GM15510 (cell line): Measurements from ENCODE around the gene ANXA5.

Experiments used
- POLR2A ChIP-seq: IDR thresholded peaks from 3 replicates; pipeline ENCODE4 v1.6.1; 2011; ENCODE audit warnings: borderline replicate concordance; ENCODE audit not compliant: insufficient read length; ENCODE audit errors: extremely low read depth

ANXA5 gene

GRCh38 chr4:121721700-121722099 is 24.9 kb upstream of the ANXA5 start:
- TF ChIP-seq POLR2A: no peak

GRCh38 chr4:121720109-121720508 is 23.3 kb upstream of the ANXA5 start:
- TF ChIP-seq POLR2A: no peak

- no peak for TF ChIP-seq POLR2A
Observed at GRCh38 chr4:121717680-121718237, 21.0 kb upstream of the ANXA5 start.

- TF ChIP-seq POLR2A: no peak
Observed at GRCh38 chr4:121714548-121714947, 17.8 kb upstream of the ANXA5 start.

GRCh38 chr4:121712783-121713182 is 16.0 kb upstream of the ANXA5 start:
- no peak for TF ChIP-seq POLR2A

GRCh38 chr4:121712001-121712651 is 15.3 kb upstream of the ANXA5 start:
- TF ChIP-seq POLR2A: no peak

- TF ChIP-seq POLR2A: no peak
Observed at GRCh38 chr4:121711263-121712000, 14.7 kb upstream of the ANXA5 start.

DNA sequence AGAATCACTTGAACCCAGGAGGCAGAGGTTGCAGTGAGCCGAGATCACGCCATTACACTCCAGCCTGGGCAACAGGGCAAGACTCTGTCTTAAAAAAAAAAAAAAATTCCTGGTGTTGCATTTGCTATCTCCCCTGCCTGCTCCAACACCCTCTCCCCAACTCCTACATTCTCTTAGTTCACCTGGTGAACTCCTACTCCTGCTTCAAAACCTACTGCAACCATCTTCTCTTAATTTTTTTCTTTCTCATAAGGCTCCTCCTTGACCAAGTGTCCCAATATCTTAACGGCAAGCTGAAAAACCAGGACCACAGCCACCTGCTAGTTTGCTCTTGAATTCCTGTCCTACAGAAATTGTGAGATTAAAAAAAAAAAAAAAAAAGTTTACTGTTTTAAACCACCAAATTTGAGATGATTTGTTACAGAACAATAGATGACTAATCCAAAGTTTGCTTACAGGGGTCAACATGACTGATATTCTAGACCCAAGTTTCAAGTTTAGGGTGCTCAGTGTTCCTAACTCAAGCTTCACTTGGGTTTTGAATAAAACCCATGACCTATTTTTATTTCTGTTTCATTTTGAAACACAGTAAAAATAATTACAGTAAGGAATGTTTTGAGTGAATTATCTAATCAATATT is 13.1 kb upstream of the ANXA5 start:
- TF ChIP-seq POLR2A: no peak

- TF ChIP-seq POLR2A: no peak
Observed at GRCh38 chr4:121707344-121707743, 10.6 kb upstream of the ANXA5 start.

- TF ChIP-seq POLR2A: no peak
Observed at GRCh38 chr4:121706595-121707021, 9.8 kb upstream of the ANXA5 start.

DNA sequence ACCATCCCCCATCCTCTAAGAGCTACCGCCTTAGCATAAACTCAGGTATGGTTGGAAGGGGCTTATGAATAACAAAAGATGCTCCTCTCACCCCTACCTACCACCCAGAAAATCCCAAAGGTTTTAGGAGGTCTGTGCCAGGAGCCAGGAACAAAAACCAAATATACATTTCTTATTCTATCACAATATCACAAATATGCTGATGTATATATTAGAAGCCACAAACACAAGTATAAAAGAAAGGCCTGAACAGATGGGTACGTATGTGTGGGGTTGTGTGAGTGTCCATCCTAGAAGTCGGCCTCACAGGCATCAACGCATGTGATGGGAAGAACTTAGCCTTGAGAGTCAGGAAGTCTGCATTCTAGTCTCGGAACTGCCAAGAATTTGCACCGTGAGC is 8.7 kb upstream of the ANXA5 start:
- TF ChIP-seq POLR2A: no peak

- TF ChIP-seq POLR2A: no peak
Observed at GRCh38 chr4:121702136-121702535, 5.4 kb upstream of the ANXA5 start.

DNA sequence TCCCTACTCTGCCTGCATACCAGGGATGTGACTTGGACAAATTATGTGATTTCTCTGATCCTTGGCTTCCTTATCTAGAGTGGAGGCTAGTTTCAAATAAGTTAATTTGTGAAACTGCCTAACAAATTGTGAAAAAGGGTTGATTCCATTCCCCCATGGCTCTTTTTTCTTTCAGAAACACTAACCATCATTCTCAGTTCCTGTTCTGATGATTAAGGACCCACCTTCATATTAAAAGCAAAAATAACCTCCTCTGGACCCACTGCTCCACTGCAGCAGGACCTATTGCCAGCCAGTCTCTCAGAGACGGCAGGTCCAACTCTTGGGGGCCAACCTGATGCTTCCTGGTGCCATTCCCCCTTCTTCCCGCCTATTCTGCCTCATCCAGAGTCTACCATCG is 4.5 kb upstream of the ANXA5 start:
- no peak for TF ChIP-seq POLR2A

DNA sequence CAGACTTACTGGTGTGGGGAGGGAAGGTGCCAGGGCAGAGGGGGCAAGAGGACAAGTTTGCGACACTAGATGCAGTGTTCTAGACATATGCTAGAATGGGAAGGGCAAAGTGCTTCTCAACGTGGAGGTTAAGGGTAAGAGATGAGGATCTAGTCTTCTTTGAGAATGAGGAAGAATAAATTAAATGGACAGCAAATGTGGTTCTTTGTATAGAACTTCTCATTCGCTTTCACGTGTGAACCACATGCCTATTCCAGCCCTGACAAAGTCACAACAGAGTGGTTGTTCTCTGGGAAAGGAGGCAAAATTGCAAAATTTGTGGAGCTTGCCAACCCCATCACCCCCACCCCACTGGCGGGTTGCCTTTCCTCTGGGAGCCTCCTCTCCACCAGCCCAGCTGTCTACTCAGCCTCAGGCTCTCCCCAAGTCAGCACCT is 1.5 kb upstream of the ANXA5 start:
- TF ChIP-seq POLR2A: no peak

GRCh38 chr4:121697564-121697963 is 784 bp upstream of the ANXA5 start:
- no peak for TF ChIP-seq POLR2A

GRCh38 chr4:121696170-121696580 is 605 bp downstream of the ANXA5 start:
- TF ChIP-seq POLR2A: no peak

GRCh38 chr4:121693886-121694285 is 2.9 kb downstream of the ANXA5 start:
- no peak for TF ChIP-seq POLR2A

- TF ChIP-seq POLR2A: no peak
Observed at GRCh38 chr4:121693450-121693849, 3.3 kb downstream of the ANXA5 start.
